Neural cell (in vitro differentiated cells): Measurements from ENCODE around the gene SLC36A3. TPM values are rescaled to one million over a fixed set of nuclear protein-coding genes. Genes with fewer than 3 reads are reported as not detected.

ENCODE experiments used
- H2AFZ ChIP-seq: fragments of 200-600, 300-800 bp; sonication (generic), shearing (Covaris generic); 2 replicates; pipeline ENCODE4 v1.6.0; 2014; ENCODE audit warnings: low read depth, mild to moderate bottlenecking, antibody characterized with exemption, low read length, moderate library complexity
- H3F3A ChIP-seq: fragments of 200-600 bp; shearing (Covaris generic); 2 replicates; pipeline ENCODE4 v1.6.1; 2016; ENCODE audit warnings: mild to moderate bottlenecking, moderate library complexity, mixed read lengths, antibody characterized with exemption, low read length; ENCODE audit not compliant: insufficient read depth, poor library complexity, severe bottlenecking
- H3K27ac ChIP-seq: fragments of 200-600, 300-800 bp; sonication (generic), shearing (Covaris generic); 2 replicates; pipeline ENCODE4 v1.5.1; 2014; ENCODE audit warnings: mild to moderate bottlenecking, low read length, moderate library complexity
- H3K27me3 ChIP-seq: fragments of 300-800, 200-600 bp; sonication (generic), shearing (Covaris generic); 2 replicates; pipeline ENCODE4 v1.6.0; 2014; ENCODE audit warnings: mild to moderate bottlenecking, low read depth, low read length, moderate library complexity; ENCODE audit not compliant: insufficient read depth
- H3K36me3 ChIP-seq: fragments of 300-800, 200-600 bp; sonication (generic), shearing (Covaris generic); 2 replicates; pipeline ENCODE4 v1.5.1; 2014; ENCODE audit warnings: mild to moderate bottlenecking, antibody characterized with exemption, low read length, moderate library complexity; ENCODE audit not compliant: insufficient read depth
- H3K4me2 ChIP-seq: fragments of 300-800, 200-600 bp; sonication (generic), shearing (Covaris generic); 2 replicates; pipeline ENCODE4 v1.6.0; 2014; ENCODE audit warnings: mild to moderate bottlenecking, low read length
- H3K4me3 ChIP-seq: fragments of 300-800, 200-600 bp; sonication (generic), shearing (Covaris generic); 2 replicates; pipeline ENCODE4 v1.5.1; 2014; ENCODE audit warnings: mild to moderate bottlenecking, low read length, moderate library complexity
- H3K79me2 ChIP-seq: fragments of 200-600 bp; shearing (Covaris generic); replicated peaks from 2 replicates; pipeline ENCODE4 v1.6.0; 2014; ENCODE audit warnings: mild to moderate bottlenecking, low read length, moderate library complexity; ENCODE audit not compliant: insufficient read depth
- H3K9ac ChIP-seq: fragments of 300-800, 200-600 bp; sonication (generic), shearing (Covaris generic); 2 replicates; pipeline ENCODE4 v1.6.1; 2016; ENCODE audit warnings: mild to moderate bottlenecking, low read length, mixed read lengths
- H3K9me2 ChIP-seq: fragments of 200-600 bp; shearing (Covaris generic); 2 replicates; pipeline ENCODE4 v1.6.1; 2016; ENCODE audit warnings: mild to moderate bottlenecking, low read length, mixed read lengths; ENCODE audit not compliant: insufficient read depth
- H3K9me3 ChIP-seq: fragments of 200-600, 300-800 bp; sonication (generic), shearing (Covaris generic); 2 replicates; pipeline ENCODE4 v1.6.1; 2016; ENCODE audit warnings: mild to moderate bottlenecking, mixed run types, low read length, moderate library complexity, mixed read lengths
- H4K20me1 ChIP-seq: fragments of 200-600 bp; shearing (Covaris generic); 2 replicates; pipeline ENCODE4 v1.6.1; 2016; ENCODE audit warnings: mild to moderate bottlenecking, mixed run types; ENCODE audit not compliant: insufficient read depth
- EP300 ChIP-seq: fragments of 450-650 bp; conservative IDR thresholded peaks from 2 replicates; pipeline ENCODE4 v1.6.1; 2014; ENCODE audit warnings: antibody characterized with exemption, mild to moderate bottlenecking, moderate library complexity; ENCODE audit not compliant: poor library complexity, severe bottlenecking
- EZH2 ChIP-seq: fragments of 200-600, 300-800 bp; shearing (Covaris generic), sonication (generic); IDR thresholded peaks from 2 replicates; pipeline ENCODE4 v1.6.1; 2014; ENCODE audit warnings: antibody characterized with exemption, low read length, borderline replicate concordance, mild to moderate bottlenecking; ENCODE audit not compliant: insufficient read depth, poor library complexity, severe bottlenecking
- MXI1 ChIP-seq: fragments of 450-650 bp; conservative IDR thresholded peaks from 2 replicates; pipeline ENCODE4 v1.6.1; 2014; ENCODE audit warnings: antibody characterized with exemption, mild to moderate bottlenecking; ENCODE audit not compliant: poor library complexity, severe bottlenecking
- POLR2AphosphoS5 ChIP-seq: IDR thresholded peaks from 2 replicates; pipeline ENCODE4 v1.6.1; 2012
- RAD21 ChIP-seq: fragments of 450-650 bp; conservative IDR thresholded peaks from 2 replicates; pipeline ENCODE4 v1.6.1; 2014; ENCODE audit warnings: antibody characterized with exemption, mild to moderate bottlenecking, moderate library complexity
- SMC3 ChIP-seq: fragments of 450-650 bp; conservative IDR thresholded peaks from 2 replicates; pipeline ENCODE4 v1.6.1; 2014; ENCODE audit warnings: antibody characterized with exemption, mild to moderate bottlenecking, moderate library complexity; ENCODE audit not compliant: poor library complexity
- TAF1 ChIP-seq: IDR thresholded peaks from 2 replicates; pipeline ENCODE4 v1.6.1; 2012; ENCODE audit warnings: low read depth
- polyA plus RNA-seq: library from polyadenylated mRNA; depleted of rRNA; stranded (reverse); fragments of >200 nt; gene quantifications from 2 replicates; pipeline ENCODE4 v1.2.3, GENCODE V29; 2014
- TF ChIP-seq, protein P1 (sequence below): IDR thresholded peaks from 2 replicates; pipeline ENCODE4 v1.6.1; 2012; ENCODE audit warnings: borderline replicate concordance
- TF ChIP-seq, protein P2 (sequence below): fragments of 450-650 bp; IDR thresholded peaks from 2 replicates; pipeline ENCODE4 v1.5.1; 2014; ENCODE audit warnings: antibody characterized with exemption, mild to moderate bottlenecking, moderate library complexity; ENCODE audit not compliant: poor library complexity, severe bottlenecking

SLC36A3 gene
- polyA plus RNA-seq, 1 donor from 2014 or later = not detected

DNA sequence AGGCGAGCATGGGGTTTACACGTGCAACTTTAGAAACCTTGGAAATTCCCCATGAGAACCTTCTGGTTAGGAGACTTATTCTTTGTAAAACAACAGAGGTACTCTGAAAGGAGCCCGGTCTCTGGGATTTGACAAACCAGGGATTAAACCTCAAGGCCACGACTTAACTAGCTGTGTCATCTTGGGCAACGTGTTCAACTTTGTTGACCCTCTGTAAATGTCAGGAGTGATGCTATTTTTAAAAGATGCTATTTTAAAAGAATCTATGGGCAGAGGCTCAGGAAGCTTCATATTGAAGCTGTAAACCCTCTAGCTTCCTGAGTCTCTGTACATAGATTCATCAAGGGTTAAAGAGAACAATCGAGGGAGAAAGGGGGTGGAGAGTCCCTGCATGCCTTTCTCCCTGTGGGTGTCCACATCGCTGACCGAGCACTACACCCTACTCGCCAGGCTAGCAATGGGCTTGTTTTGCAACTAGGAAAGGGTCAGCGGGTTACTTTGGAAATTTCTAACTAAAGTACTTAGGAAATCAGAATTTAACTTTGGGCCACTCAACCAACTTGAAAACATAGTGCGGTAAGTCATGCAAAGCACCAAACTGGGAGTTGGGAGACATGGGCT is 41.7 kb upstream of the SLC36A3 start:
- Histone ChIP-seq H4K20me1 (no peaks in the 10 kb centered on the region), H3K9me2 (no peaks in the 10 kb centered on the region), H3F3A (no peaks in the 10 kb centered on the region), H3K27ac (no peak overlapping the region), H3K4me2 (no peak overlapping the region), H3K4me3 (no peak overlapping the region), H3K9ac (no peak overlapping the region), H2AFZ (no peak overlapping the region), H3K36me3 (no peaks in the 10 kb centered on the region), H3K27me3 (no peaks in the 10 kb centered on the region), H3K9me3 (no peaks in the 10 kb centered on the region), H3K79me2 (no peaks in the 10 kb centered on the region)
- TF ChIP-seq, protein P1, sequence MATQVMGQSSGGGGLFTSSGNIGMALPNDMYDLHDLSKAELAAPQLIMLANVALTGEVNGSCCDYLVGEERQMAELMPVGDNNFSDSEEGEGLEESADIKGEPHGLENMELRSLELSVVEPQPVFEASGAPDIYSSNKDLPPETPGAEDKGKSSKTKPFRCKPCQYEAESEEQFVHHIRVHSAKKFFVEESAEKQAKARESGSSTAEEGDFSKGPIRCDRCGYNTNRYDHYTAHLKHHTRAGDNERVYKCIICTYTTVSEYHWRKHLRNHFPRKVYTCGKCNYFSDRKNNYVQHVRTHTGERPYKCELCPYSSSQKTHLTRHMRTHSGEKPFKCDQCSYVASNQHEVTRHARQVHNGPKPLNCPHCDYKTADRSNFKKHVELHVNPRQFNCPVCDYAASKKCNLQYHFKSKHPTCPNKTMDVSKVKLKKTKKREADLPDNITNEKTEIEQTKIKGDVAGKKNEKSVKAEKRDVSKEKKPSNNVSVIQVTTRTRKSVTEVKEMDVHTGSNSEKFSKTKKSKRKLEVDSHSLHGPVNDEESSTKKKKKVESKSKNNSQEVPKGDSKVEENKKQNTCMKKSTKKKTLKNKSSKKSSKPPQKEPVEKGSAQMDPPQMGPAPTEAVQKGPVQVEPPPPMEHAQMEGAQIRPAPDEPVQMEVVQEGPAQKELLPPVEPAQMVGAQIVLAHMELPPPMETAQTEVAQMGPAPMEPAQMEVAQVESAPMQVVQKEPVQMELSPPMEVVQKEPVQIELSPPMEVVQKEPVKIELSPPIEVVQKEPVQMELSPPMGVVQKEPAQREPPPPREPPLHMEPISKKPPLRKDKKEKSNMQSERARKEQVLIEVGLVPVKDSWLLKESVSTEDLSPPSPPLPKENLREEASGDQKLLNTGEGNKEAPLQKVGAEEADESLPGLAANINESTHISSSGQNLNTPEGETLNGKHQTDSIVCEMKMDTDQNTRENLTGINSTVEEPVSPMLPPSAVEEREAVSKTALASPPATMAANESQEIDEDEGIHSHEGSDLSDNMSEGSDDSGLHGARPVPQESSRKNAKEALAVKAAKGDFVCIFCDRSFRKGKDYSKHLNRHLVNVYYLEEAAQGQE = no peak
- TF ChIP-seq POLR2AphosphoS5 (no peak), SMC3 (no peak), RAD21 (no peak), EP300 (no peak), TAF1 (no peak), MXI1 (no peak)

DNA sequence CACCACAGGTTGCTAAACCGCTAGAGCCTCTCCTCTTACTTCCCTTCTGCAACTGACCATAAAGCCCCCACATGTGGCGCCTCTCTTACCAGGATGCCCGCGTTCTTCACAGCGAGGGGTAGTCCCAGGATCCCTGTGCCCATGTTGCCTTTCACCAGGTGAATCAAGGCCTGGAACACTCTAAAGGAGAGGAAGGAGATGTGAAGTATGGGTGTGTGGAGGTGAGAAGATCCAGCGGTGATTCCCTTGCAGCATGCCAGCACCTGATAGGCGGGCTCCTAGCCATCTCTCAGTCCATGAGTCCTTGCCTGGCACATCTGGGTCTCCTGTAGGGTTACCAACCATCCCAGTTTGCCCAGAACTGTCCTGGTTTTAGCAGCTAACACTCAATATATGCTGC is 40.5 kb upstream of the SLC36A3 start:
- Histone ChIP-seq H3K9me3 (no peaks in the 10 kb centered on the region), H3K4me3 (no peak overlapping the region), H3K36me3 (no peaks in the 10 kb centered on the region), H3F3A (no peaks in the 10 kb centered on the region), H2AFZ (no peak overlapping the region), H3K27ac (no peak overlapping the region), H3K9ac (no peak overlapping the region), H3K4me2 (no peak overlapping the region), H4K20me1 (no peaks in the 10 kb centered on the region), H3K9me2 (no peaks in the 10 kb centered on the region), H3K27me3 (no peaks in the 10 kb centered on the region), H3K79me2 (no peaks in the 10 kb centered on the region)
- TF ChIP-seq EZH2 (no peak), POLR2AphosphoS5 (no peak), SMC3 (no peak), MXI1 (no peak), EP300 (no peak), RAD21 (no peak), TAF1 (no peak)
- TF ChIP-seq, protein P2, sequence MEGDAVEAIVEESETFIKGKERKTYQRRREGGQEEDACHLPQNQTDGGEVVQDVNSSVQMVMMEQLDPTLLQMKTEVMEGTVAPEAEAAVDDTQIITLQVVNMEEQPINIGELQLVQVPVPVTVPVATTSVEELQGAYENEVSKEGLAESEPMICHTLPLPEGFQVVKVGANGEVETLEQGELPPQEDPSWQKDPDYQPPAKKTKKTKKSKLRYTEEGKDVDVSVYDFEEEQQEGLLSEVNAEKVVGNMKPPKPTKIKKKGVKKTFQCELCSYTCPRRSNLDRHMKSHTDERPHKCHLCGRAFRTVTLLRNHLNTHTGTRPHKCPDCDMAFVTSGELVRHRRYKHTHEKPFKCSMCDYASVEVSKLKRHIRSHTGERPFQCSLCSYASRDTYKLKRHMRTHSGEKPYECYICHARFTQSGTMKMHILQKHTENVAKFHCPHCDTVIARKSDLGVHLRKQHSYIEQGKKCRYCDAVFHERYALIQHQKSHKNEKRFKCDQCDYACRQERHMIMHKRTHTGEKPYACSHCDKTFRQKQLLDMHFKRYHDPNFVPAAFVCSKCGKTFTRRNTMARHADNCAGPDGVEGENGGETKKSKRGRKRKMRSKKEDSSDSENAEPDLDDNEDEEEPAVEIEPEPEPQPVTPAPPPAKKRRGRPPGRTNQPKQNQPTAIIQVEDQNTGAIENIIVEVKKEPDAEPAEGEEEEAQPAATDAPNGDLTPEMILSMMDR = no peak
- TF ChIP-seq, protein P1 = no peak
